ENCODE data around the gene MT1H.
"Not testable (repeated sequence)": the region's sequence is repeated elsewhere in the genome, so short reads cannot be mapped to it uniquely, and the experiment has no call there.

The MT1H gene

GRCh38 chr16:56669005-56669839 lies at the start of gene MT1H:
Gene MT1H, plus strand, starts transcription at chr16:56669814. Its CDS starts 71 bp downstream, at chr16:56669885.
- no peak for DNase-seq (ENCODE audit: low read depth)

- DNase-seq (ENCODE audit: low read depth), result no peak
Measured at GRCh38 chr16:56620339-56620897, 49.2 kb upstream of the MT1H start.

- not testable (repeated sequence) for DNase-seq (ENCODE audit: low read depth)
Measured at GRCh38 chr16:56621665-56622445, 47.8 kb upstream of the MT1H start.

GRCh38 chr16:56623184-56623583 lies 46.4 kb upstream of the MT1H start:
- DNase-seq (ENCODE audit: low read depth), result not testable (repeated sequence)

- no peak for DNase-seq (ENCODE audit: low read depth)
Measured at GRCh38 chr16:56623637-56624036, 46.0 kb upstream of the MT1H start.

GRCh38 chr16:56625140-56625942 lies 44.3 kb upstream of the MT1H start, which contains the start of gene MT1E:
Gene MT1E, plus strand, starts transcription at chr16:56625781. Its CDS starts 71 bp downstream, at chr16:56625852.
- peak; percentile 70 for DNase-seq (ENCODE audit: low read depth)

GRCh38 chr16:56625943-56626654 lies 43.5 kb upstream of the MT1H start:
- no peak for DNase-seq (ENCODE audit: low read depth)

- no peak for DNase-seq (ENCODE audit: low read depth)
Measured at GRCh38 chr16:56626685-56627084, 42.9 kb upstream of the MT1H start.

GRCh38 chr16:56628486-56629350 lies 40.9 kb upstream of the MT1H start:
- no peak for DNase-seq (ENCODE audit: low read depth)

GRCh38 chr16:56629531-56629930 lies 40.1 kb upstream of the MT1H start:
- no peak for DNase-seq (ENCODE audit: low read depth)

- DNase-seq (ENCODE audit: low read depth), result no peak
Measured at GRCh38 chr16:56630134-56630533, 39.5 kb upstream of the MT1H start.

- DNase-seq (ENCODE audit: low read depth), result no peak
Measured at GRCh38 chr16:56631197-56631596, 38.4 kb upstream of the MT1H start.

GRCh38 chr16:56631832-56632155 lies 37.8 kb upstream of the MT1H start:
- DNase-seq (ENCODE audit: low read depth), result no peak

GRCh38 chr16:56632156-56632847 lies 37.3 kb upstream of the MT1H start, which contains the start of gene MT1M:
Gene MT1M, plus strand, starts transcription at chr16:56632659. Its CDS starts 73 bp downstream, at chr16:56632732.
- no peak for DNase-seq (ENCODE audit: low read depth)

- DNase-seq (ENCODE audit: low read depth), result no peak
Measured at GRCh38 chr16:56632848-56633365, 36.7 kb upstream of the MT1H start.

GRCh38 chr16:56633535-56633934 lies 36.1 kb upstream of the MT1H start:
- DNase-seq (ENCODE audit: low read depth), result no peak

- no peak for DNase-seq (ENCODE audit: low read depth)
Measured at GRCh38 chr16:56634715-56635440, 34.7 kb upstream of the MT1H start.

GRCh38 chr16:56635441-56635967 lies 34.1 kb upstream of the MT1H start:
- DNase-seq (ENCODE audit: low read depth), result no peak
